GM23338 (cell line): ENCODE measurements around the gene PER1. TPM values are rescaled to one million over a fixed set of nuclear protein-coding genes. Genes with fewer than 3 reads are reported as not detected.
A peak's percentile ranks its signal among the peaks of the same experiment; 100 is the strongest.

ENCODE experiments used
- ATAC-seq: fragments of 200-7000 bp; cut with Tn5 transposase; 3 replicates; pipeline ENCODE4 v1.9.1; 2020
- DNase-seq: peaks from one replicate; pipeline ENCODE4 v3.0.0-alpha.2; 2015; ENCODE audit warnings: low spot score
- H2AFZ ChIP-seq: fragments of 200-600 bp; sonication (generic); 2 replicates; pipeline ENCODE4 v1.8.0; 2016; ENCODE audit warnings: antibody characterized with exemption, mild to moderate bottlenecking, moderate library complexity
- H3F3A ChIP-seq: fragments of 200-600 bp; sonication (generic); replicated peaks from 2 replicates; pipeline ENCODE4 v1.8.0; 2017; ENCODE audit warnings: antibody characterized with exemption, mixed run types, low read depth
- H3K27ac ChIP-seq: fragments of 200-600 bp; sonication (generic); 2 replicates; pipeline ENCODE4 v1.6.1; 2016; ENCODE audit warnings: low read depth
- H3K27me3 ChIP-seq: fragments of 200-600 bp; sonication (generic); 2 replicates; pipeline ENCODE4 v1.8.0; 2016; ENCODE audit warnings: mild to moderate bottlenecking, mixed run types, moderate library complexity; ENCODE audit not compliant: insufficient read depth
- H3K36me3 ChIP-seq: fragments of 200-600 bp; sonication (generic); 2 replicates; pipeline ENCODE4 v1.8.0; 2016; ENCODE audit warnings: mild to moderate bottlenecking; ENCODE audit not compliant: insufficient read depth
- H3K4me1 ChIP-seq: fragments of 200-600 bp; sonication (generic); 2 replicates; pipeline ENCODE4 v1.8.0; 2016; ENCODE audit warnings: mild to moderate bottlenecking, moderate library complexity; ENCODE audit not compliant: insufficient read depth
- H3K4me2 ChIP-seq: fragments of 200-600 bp; sonication (generic); 2 replicates; pipeline ENCODE4 v1.7.1; 2017; ENCODE audit warnings: mixed run types
- H3K4me3 ChIP-seq: fragments of 200-600 bp; sonication (generic); 2 replicates; pipeline ENCODE4 v1.6.1; 2016; ENCODE audit warnings: mixed run types
- H3K79me2 ChIP-seq: fragments of 200-600 bp; sonication (generic); replicated peaks from 2 replicates; pipeline ENCODE4 v1.8.0; 2017; ENCODE audit warnings: mild to moderate bottlenecking; ENCODE audit not compliant: insufficient read depth
- H3K9me2 ChIP-seq: fragments of 200-600 bp; sonication (generic); 2 replicates; pipeline ENCODE4 v1.8.0; 2017; ENCODE audit not compliant: insufficient read depth
- H4K20me1 ChIP-seq: fragments of 200-600 bp; sonication (generic); replicated peaks from 2 replicates; pipeline ENCODE4 v1.8.0; 2017; ENCODE audit warnings: mild to moderate bottlenecking; ENCODE audit not compliant: insufficient read depth
- H3K27ac Mint-ChIP-seq: 2 replicates; pipeline ENCODE4 v1.8.0; 2020; ENCODE audit warnings: inconsistent platforms, mild to moderate bottlenecking, moderate library complexity, mixed read lengths
- H3K27me3 Mint-ChIP-seq: 3 replicates; pipeline ENCODE4 v1.8.0; 2022; ENCODE audit warnings: low read depth, mild to moderate bottlenecking, moderate library complexity, mixed read lengths, inconsistent platforms; ENCODE audit not compliant: insufficient read depth, poor library complexity
- H3K36me3 Mint-ChIP-seq: 3 replicates; pipeline ENCODE4 v1.8.0; 2021; ENCODE audit warnings: low read depth, mild to moderate bottlenecking, inconsistent platforms, moderate library complexity, mixed read lengths
- H3K4me1 Mint-ChIP-seq: 3 replicates; pipeline ENCODE4 v1.8.0; 2020; ENCODE audit warnings: mild to moderate bottlenecking, inconsistent platforms, mixed read lengths
- H3K4me3 Mint-ChIP-seq: 3 replicates; pipeline ENCODE4 v1.8.0; 2021; ENCODE audit warnings: moderate library complexity, mild to moderate bottlenecking, inconsistent platforms, mixed read lengths
- H3K9me3 Mint-ChIP-seq: 3 replicates; pipeline ENCODE4 v1.8.0; 2020; ENCODE audit warnings: moderate library complexity, mild to moderate bottlenecking, inconsistent platforms, mixed read lengths
- CREB1 ChIP-seq: fragments of 250-450 bp; sonication (Bioruptor Pico); IDR thresholded peaks from 2 replicates; pipeline ENCODE4 v1.5.0; 2020; ENCODE audit warnings: low read depth, mild to moderate bottlenecking, moderate library complexity
- CTCF ChIP-seq, 2 experiments: fragments of 200-600 bp in 1 of 2; sonication (generic) in 1 of 2; conservative IDR thresholded peaks; 2 replicates each; pipeline versions ENCODE4 v1.5.1 to v1.6.1; 2016 to 2017; ENCODE audit warnings: antibody characterized with exemption in 2 of 2, low read depth in 2 of 2, mild to moderate bottlenecking in 2 of 2, moderate library complexity in 1 of 2
- ETS1 ChIP-seq: IDR thresholded peaks from 2 replicates; pipeline ENCODE4 v1.6.1; 2016; ENCODE audit warnings: antibody characterized with exemption
- EZH2 ChIP-seq: fragments of 200-600 bp; sonication (generic); IDR thresholded peaks from one replicate; pipeline ENCODE4 v1.8.0; 2017; ENCODE audit warnings: antibody characterized with exemption, mild to moderate bottlenecking, low read depth; ENCODE audit not compliant: unreplicated experiment
- EZH2phosphoT487 ChIP-seq: fragments of 200-600 bp; sonication (generic); IDR thresholded peaks from one replicate; pipeline ENCODE4 v1.8.1; 2018; ENCODE audit warnings: antibody characterized with exemption; ENCODE audit not compliant: unreplicated experiment
- JUNB ChIP-seq: IDR thresholded peaks from one replicate; pipeline ENCODE4 v1.6.1; 2016; ENCODE audit warnings: antibody characterized with exemption; ENCODE audit not compliant: unreplicated experiment
- NANOG ChIP-seq: IDR thresholded peaks from 2 replicates; pipeline ENCODE4 v1.6.1; 2016; ENCODE audit warnings: antibody characterized with exemption, borderline replicate concordance
- POLR2AphosphoS5 ChIP-seq: IDR thresholded peaks from 2 replicates; pipeline ENCODE4 v1.6.1; 2016; ENCODE audit warnings: antibody characterized with exemption, low read depth
- STAT1 ChIP-seq: IDR thresholded peaks from one replicate; pipeline ENCODE4 v1.6.1; 2016; ENCODE audit warnings: antibody characterized with exemption; ENCODE audit not compliant: unreplicated experiment
- ZNF331 ChIP-seq: fragments of 250-450 bp; sonication (Bioruptor Pico); IDR thresholded peaks from 2 replicates; pipeline ENCODE4 v1.5.0; 2020; ENCODE audit warnings: low read depth, mild to moderate bottlenecking, moderate library complexity
- ZNF462 ChIP-seq: fragments of 250-450 bp; sonication (Bioruptor Pico); IDR thresholded peaks from 2 replicates; pipeline ENCODE4 v1.5.0; 2020; ENCODE audit warnings: mild to moderate bottlenecking, moderate library complexity
- polyA plus RNA-seq: library from polyadenylated mRNA; unstranded; fragments of >200 nt; fragmentation: Nextera tagmentation; extraction: Ambion mirVana; gene quantifications from 2 replicates; pipeline ENCODE4 v1.2.1, GENCODE V29; 2016
- total RNA-seq: library from RNA; depleted of rRNA; stranded (reverse); fragments of >200 nt; shearing (Covaris generic); gene quantifications from 2 replicates; pipeline ENCODE4 v1.2.3, GENCODE V29; 2014

PER1 gene
- total and polyA plus RNA-seq, 2 experiments from 2014 or later, result 12.2 to 36.1 TPM

GRCh38 chr17:8095361-8095760, 56.8 kb downstream of the PER1 start:
- Mint-ChIP-seq H3K9me3 (no peaks in the 10 kb centered on the region), H3K4me1 (peaks cover 10% of the 10 kb centered on the region), H3K27ac (no peak overlapping the region), H3K4me3 (no peak overlapping the region), H3K27me3 (peaks cover 5% of the 10 kb centered on the region), H3K36me3 (no peaks in the 10 kb centered on the region)
- Histone ChIP-seq H3K27ac (no peak overlapping the region), H3K4me3 (no peak overlapping the region), H3K9me2 (no peaks in the 10 kb centered on the region), H3F3A (no peaks in the 10 kb centered on the region), H3K4me1 (no peaks in the 10 kb centered on the region), H3K79me2 (no peaks in the 10 kb centered on the region), H4K20me1 (no peaks in the 10 kb centered on the region), H2AFZ (no peak overlapping the region), H3K36me3 (no peaks in the 10 kb centered on the region), H3K4me2 (no peak overlapping the region), H3K27me3 (no peaks in the 10 kb centered on the region)
- ATAC-seq (no peak), DNase-seq (no peak)
- TF ChIP-seq EZH2 (no peak), CTCF (conservative IDR thresholded peaks at IDR 0.05; ENCODE audit: low read depth in 2 of 2) (peak in 1 of 2 experiments; percentile 20; a peak in 2 of 4 replicates)

GRCh38 chr17:8091033-8091687, 61.0 kb downstream of the PER1 start:
- no peak overlapping the region for H3K4me3 Mint-ChIP-seq
- Histone ChIP-seq H3K9me2 (no peaks in the 10 kb centered on the region), H3K4me2 (no peak overlapping the region), H3F3A (no peaks in the 10 kb centered on the region), H3K4me3 (no peak overlapping the region), H3K36me3 (no peaks in the 10 kb centered on the region), H3K4me1 (no peaks in the 10 kb centered on the region), H2AFZ (no peak overlapping the region), H3K79me2 (no peaks in the 10 kb centered on the region), H3K27me3 (0 out of 2 replicates have a peak, but pooled peaks cover 5% of the 10 kb centered on the region), H4K20me1 (no peaks in the 10 kb centered on the region), H3K27ac (no peak overlapping the region)
- H3K27me3 Mint-ChIP-seq, result peaks cover 16% of the 10 kb centered on the region
- H3K27ac Mint-ChIP-seq, result no peak overlapping the region
- no peak for DNase-seq
- no peaks in the 10 kb centered on the region for H3K9me3 Mint-ChIP-seq
- ATAC-seq, result no peak
- H3K36me3 Mint-ChIP-seq, result no peaks in the 10 kb centered on the region
- H3K4me1 Mint-ChIP-seq, result peaks cover 14% of the 10 kb centered on the region
- no peak for TF ChIP-seq STAT1
- no peak for TF ChIP-seq ZNF331 (CRISPR knock-in tag)
- TF ChIP-seq NANOG, result no peak
- no peak for TF ChIP-seq POLR2AphosphoS5
- TF ChIP-seq ETS1, result no peak
- TF ChIP-seq EZH2phosphoT487, result no peak
- TF ChIP-seq ZNF462 (CRISPR knock-in tag), result no peak
- no peak for TF ChIP-seq CREB1 (CRISPR knock-in tag)
- TF ChIP-seq JUNB, result no peak
